ENCODE results near the gene ZNF618.

- TF ChIP-seq CTCF (IDR thresholded peaks at IDR 0.05) (no peak), POLR2A (IDR thresholded peaks at IDR 0.05) (no peak)
Observed at GRCh38 chr9:113894166-113894565, 18.1 kb downstream of the ZNF618 start.
